SK-N-SH treated with all-trans-retinoic acid at 6 μM for 48 hours (cell line): Measurements from ENCODE around the gene AMBP.
A peak's percentile ranks its signal among the peaks of the same experiment; 100 is the strongest.

Experiments used
- ATAC-seq: fragments of 200-7000 bp; cut with Tn5 transposase; 3 replicates; pipeline ENCODE4 v1.9.1; 2020; ENCODE audit warnings: mild to moderate bottlenecking, moderate library complexity
- CSDC2 ChIP-seq: fragments of 250-450 bp; sonication (Bioruptor Pico); IDR thresholded peaks from 2 replicates; pipeline ENCODE4 v1.5.0; 2020; ENCODE audit warnings: mild to moderate bottlenecking, moderate library complexity
- ESRRG ChIP-seq: fragments of 250-450 bp; sonication (Bioruptor Pico); IDR thresholded peaks from 2 replicates; pipeline ENCODE4 v1.6.1; 2021; ENCODE audit warnings: mild to moderate bottlenecking
- GLIS3 ChIP-seq: fragments of 250-450 bp; sonication (Bioruptor Pico); IDR thresholded peaks from 2 replicates; pipeline ENCODE4 v1.5.0; 2020; ENCODE audit warnings: mild to moderate bottlenecking, moderate library complexity
- ISL1 ChIP-seq: fragments of 250-450 bp; sonication (Bioruptor Pico); IDR thresholded peaks from 2 replicates; pipeline ENCODE4 v2.1.2; 2022; ENCODE audit warnings: mild to moderate bottlenecking, moderate library complexity
- OSR1 ChIP-seq: fragments of 250-450 bp; sonication (Bioruptor Pico); IDR thresholded peaks from 2 replicates; pipeline ENCODE4 v1.8.0; 2022; ENCODE audit warnings: moderate library complexity, mild to moderate bottlenecking, inconsistent platforms
- POU6F1 ChIP-seq: fragments of 250-450 bp; sonication (Bioruptor Pico); IDR thresholded peaks from 2 replicates; pipeline ENCODE4 v1.8.0; 2021; ENCODE audit warnings: low read depth, mild to moderate bottlenecking, moderate library complexity, borderline replicate concordance
- RARB ChIP-seq: fragments of 250-450 bp; sonication (Bioruptor Pico); IDR thresholded peaks from 2 replicates; pipeline ENCODE4 v1.8.0; 2021; ENCODE audit warnings: mild to moderate bottlenecking, moderate library complexity
- SNAI2 ChIP-seq: fragments of 250-450 bp; sonication (Bioruptor Pico); IDR thresholded peaks from 2 replicates; pipeline ENCODE4 v1.5.0; 2020; ENCODE audit warnings: mild to moderate bottlenecking, moderate library complexity
- TCF4 ChIP-seq: fragments of 250-450 bp; sonication (Bioruptor Pico); IDR thresholded peaks from 2 replicates; pipeline ENCODE4 v1.8.0; 2021; ENCODE audit warnings: mild to moderate bottlenecking, moderate library complexity, borderline replicate concordance
- TOX ChIP-seq: fragments of 250-450 bp; sonication (Bioruptor Pico); IDR thresholded peaks from 2 replicates; pipeline ENCODE4 v1.8.0; 2021; ENCODE audit warnings: mild to moderate bottlenecking, moderate library complexity, borderline replicate concordance
- TSHZ2 ChIP-seq: fragments of 250-450 bp; sonication (Bioruptor Pico); IDR thresholded peaks from 2 replicates; pipeline ENCODE4 v1.5.0; 2020; ENCODE audit warnings: mild to moderate bottlenecking, moderate library complexity
- ZC3H10 ChIP-seq: fragments of 250-450 bp; sonication (Bioruptor Pico); IDR thresholded peaks from 2 replicates; pipeline ENCODE4 v1.5.1; 2021; ENCODE audit warnings: mild to moderate bottlenecking, moderate library complexity
- ZFP3 ChIP-seq: fragments of 250-450 bp; sonication (Bioruptor Pico); IDR thresholded peaks from 2 replicates; pipeline ENCODE4 v1.5.0; 2020; ENCODE audit warnings: mild to moderate bottlenecking, moderate library complexity
- ZFP30 ChIP-seq: fragments of 450-650 bp; formaldehyde crosslinking; IDR thresholded peaks from 2 replicates; pipeline ENCODE4 v1.5.0; 2022; ENCODE audit warnings: mild to moderate bottlenecking, moderate library complexity
- ZNF565 ChIP-seq: fragments of 450-650 bp; formaldehyde crosslinking; conservative IDR thresholded peaks from 2 replicates; pipeline ENCODE4 v1.5.0; 2020; ENCODE audit warnings: low read depth, mild to moderate bottlenecking, moderate library complexity
- ZNF8 ChIP-seq: fragments of 450-650 bp; formaldehyde crosslinking; IDR thresholded peaks from 2 replicates; pipeline ENCODE4 v1.5.0; 2020; ENCODE audit warnings: mild to moderate bottlenecking, moderate library complexity

Gene AMBP

DNA sequence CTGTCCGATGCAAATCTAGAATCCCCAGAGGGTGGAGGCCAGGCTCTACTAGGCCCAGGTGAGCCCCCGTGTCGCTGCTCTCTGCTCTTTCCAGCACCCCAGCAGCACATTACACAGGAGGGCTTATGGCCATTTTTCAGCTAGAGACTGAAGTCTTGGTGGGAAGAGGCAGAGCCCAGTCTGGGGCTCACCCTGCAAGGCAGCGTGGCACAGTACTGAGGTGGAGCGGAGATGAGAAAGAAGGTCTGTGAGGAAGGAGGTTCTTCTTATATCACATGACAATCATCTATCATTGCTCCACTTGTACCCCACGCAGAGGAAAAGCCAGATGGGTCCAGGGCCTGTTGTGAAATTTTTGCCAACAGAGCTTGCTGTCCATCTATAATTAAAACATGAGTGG, 31.0 kb upstream of the AMBP start:
- no peak for ATAC-seq
- TF ChIP-seq TCF4 (CRISPR knock-in tag) (no peak), OSR1 (CRISPR knock-in tag) (no peak), ZFP30 (no peak), GLIS3 (CRISPR knock-in tag) (no peak), SNAI2 (no peak), POU6F1 (no peak), ISL1 (CRISPR knock-in tag) (no peak)

DNA sequence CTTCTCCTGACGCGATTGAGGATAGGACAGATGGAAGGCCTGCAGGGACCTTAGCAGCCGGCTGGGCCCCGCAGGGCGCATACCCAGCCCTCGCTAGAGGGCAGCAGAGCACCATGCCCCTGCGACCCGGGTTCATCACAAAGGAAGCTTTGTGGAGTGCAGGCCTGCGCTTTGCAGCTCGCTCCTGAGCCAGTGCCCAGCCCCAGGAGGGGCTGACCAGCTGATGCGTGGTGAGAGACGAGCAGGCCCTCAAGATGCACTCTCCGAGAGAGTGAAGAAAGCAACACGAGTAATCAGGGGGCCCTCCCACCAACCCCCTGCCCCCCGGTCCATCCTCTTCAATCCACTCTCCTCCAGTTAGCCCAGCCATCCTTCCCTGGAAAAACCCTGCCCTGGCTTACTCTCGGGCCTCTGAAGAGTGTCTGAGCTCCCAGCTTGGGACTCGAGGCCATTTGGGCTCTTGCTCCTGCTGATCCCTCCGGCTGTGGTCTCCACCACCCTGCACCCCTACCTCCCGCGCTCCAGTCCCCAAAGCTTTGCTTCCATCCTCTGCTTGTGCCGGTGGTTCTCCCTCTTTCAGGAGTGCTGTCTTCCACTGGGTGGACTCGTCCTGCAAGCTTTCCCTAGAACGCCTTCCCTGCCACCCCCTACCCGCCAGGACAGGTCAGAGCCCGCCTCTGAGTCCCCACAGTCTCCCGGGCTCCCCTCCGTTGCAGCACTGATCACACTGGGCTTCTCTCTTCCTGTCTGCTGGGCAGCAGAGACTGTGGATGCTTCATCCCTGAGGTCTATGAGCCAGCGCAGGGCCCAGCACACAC, 30.1 kb upstream of the AMBP start:
- peak; percentile 100 for ATAC-seq
- no peak for TF ChIP-seq CSDC2 (CRISPR knock-in tag)
- no peak for TF ChIP-seq ZNF8 (CRISPR knock-in tag)
- TF ChIP-seq ZFP3 (CRISPR knock-in tag): no peak
- no peak for TF ChIP-seq POU6F1
- TF ChIP-seq RARB (CRISPR knock-in tag): no peak
- TF ChIP-seq TSHZ2 (CRISPR knock-in tag): no peak
- TF ChIP-seq GLIS3 (CRISPR knock-in tag): no peak

DNA sequence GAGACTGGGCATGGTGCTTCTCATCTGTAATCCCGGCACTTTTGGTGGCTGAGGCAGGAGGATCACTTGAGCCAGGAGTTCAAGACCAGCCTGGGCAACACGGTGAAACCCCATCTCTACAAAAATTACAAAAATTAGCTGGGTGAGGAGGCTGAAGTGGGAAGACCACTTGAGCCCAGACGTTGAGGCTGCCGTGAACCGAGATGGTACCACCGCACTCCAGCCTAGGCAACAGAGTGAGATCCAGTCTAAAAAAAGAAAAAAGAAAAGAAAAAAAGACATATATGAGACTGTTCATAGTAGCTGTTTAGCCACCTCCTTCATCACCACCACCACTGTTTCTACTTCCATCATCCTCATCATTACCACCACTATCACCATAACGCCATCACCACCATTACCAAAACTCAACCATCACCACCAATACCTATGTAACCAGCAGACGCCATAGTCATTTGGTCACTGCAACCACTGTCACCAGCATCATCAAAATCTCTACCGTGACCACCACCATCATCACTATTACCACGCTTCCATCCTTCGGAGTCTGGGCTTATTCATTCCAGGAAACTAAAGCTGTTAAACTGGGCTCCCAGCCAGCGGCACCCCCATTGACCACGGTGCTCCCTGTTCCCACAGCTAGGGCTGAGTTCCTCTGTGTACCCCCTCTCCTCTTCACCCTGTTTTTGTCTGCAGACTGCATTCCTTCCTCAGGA, 29.3 kb upstream of the AMBP start:
- ATAC-seq: no peak
- no peak for TF ChIP-seq ESRRG (CRISPR knock-in tag)
- no peak for TF ChIP-seq ZC3H10
- no peak for TF ChIP-seq SNAI2
- TF ChIP-seq OSR1 (CRISPR knock-in tag): no peak
- no peak for TF ChIP-seq TSHZ2 (CRISPR knock-in tag)
- TF ChIP-seq ZNF565 (CRISPR knock-in tag): no peak
- TF ChIP-seq POU6F1: no peak

DNA sequence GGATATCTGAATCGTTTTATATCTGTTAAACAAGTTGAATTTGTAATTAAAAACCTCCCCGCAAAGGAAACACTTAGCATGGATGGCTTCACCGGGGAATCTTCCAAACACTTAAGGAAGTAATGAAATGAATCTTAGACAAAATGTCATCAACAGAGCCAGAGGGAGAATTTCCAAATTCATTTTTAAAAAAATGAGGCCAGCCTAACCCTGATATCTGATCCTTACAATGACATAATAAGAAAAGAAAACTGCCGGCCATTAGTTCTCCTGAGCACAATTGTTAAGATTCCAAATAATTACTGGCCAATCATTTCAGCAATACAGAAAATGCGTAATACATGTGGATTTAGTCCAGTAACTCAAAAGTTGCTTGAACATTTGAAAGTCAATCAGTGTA, 27.1 kb upstream of the AMBP start:
- ATAC-seq: no peak
- no peak for TF ChIP-seq CSDC2 (CRISPR knock-in tag)
- no peak for TF ChIP-seq ZNF565 (CRISPR knock-in tag)
- TF ChIP-seq POU6F1: no peak
- TF ChIP-seq ZFP3 (CRISPR knock-in tag): no peak
- TF ChIP-seq ISL1 (CRISPR knock-in tag): no peak
- TF ChIP-seq TOX (CRISPR knock-in tag): no peak
- no peak for TF ChIP-seq GLIS3 (CRISPR knock-in tag)
- TF ChIP-seq TSHZ2 (CRISPR knock-in tag): no peak
- TF ChIP-seq ZNF8 (CRISPR knock-in tag): no peak
